Hematopoietic multipotent progenitor cell treated with erythropoietin and hydrocortisone succinate and interleukin-3 and kit ligand, for 17 days (in vitro differentiated cells): Measurements from ENCODE around the gene TARBP1.
A peak's percentile ranks its signal among the peaks of the same experiment; 100 is the strongest.
"Not testable (repeated sequence)": the region's sequence is repeated elsewhere in the genome, so short reads cannot be mapped to it uniquely, and the experiment has no call there.

Experiments used
- DNase-seq: peaks from one replicate; pipeline ENCODE4 v3.0.0-alpha.2; 2015; ENCODE audit warnings: low spot score

TARBP1 gene

GRCh38 chr1:234388094-234388493 lies 90.9 kb downstream of the TARBP1 start:
- DNase-seq, result no peak

DNA sequence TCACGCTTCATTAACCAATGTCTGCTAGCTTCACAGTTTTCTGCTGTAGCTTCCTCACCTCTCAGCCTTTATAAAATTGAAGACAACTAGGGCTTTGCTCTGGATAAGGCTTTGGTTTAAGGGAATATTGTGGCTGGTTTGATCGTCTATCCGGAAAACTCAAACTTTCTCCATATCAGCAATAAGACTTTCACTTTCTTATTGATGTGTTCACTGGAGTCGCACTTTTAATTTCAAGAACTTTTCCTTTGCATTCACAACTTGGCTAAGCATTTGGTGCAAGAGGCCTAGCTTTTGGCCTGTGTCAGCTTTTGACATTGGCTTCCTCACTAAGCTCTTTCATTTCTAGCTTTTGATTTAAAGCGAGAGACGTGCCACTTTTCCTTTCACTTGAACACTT lies 92.9 kb downstream of the TARBP1 start:
- no peak for DNase-seq

GRCh38 chr1:234381699-234382555 lies 97.1 kb downstream of the TARBP1 start:
- DNase-seq, result no peak

GRCh38 chr1:234379591-234380109 lies 99.3 kb downstream of the TARBP1 start:
- not testable (repeated sequence) for DNase-seq

- no peak for DNase-seq
Observed at GRCh38 chr1:234375672-234376071, 103.3 kb downstream of the TARBP1 start.

DNA sequence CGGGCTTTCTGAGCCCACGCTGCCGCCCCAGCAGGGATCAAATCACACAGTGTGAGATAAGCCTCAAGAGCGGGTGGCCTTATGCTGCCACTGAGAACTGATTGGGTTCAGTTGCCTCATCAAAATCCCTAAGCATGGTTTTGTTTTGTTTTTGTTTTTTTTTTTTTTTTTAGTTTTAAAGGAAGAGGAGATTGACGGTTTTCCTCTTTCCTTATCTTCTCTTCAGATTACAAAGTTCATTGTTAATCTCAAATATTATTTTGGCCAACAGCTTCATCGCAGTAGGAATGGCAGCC lies 105.1 kb downstream of the TARBP1 start:
- no peak for DNase-seq

- peak; percentile 97 for DNase-seq
Observed at GRCh38 chr1:234373064-234373958, 105.7 kb downstream of the TARBP1 start, which contains the start of gene COA6. Gene COA6 (plus strand): TSS chr1:234373456. CDS start chr1:234373467, 11 bp downstream.

GRCh38 chr1:234372011-234372757 lies 106.8 kb downstream of the TARBP1 start:
- DNase-seq, result no peak

- DNase-seq, result no peak
Observed at GRCh38 chr1:234371414-234371813, 107.6 kb downstream of the TARBP1 start.

GRCh38 chr1:234369784-234370183 lies 109.2 kb downstream of the TARBP1 start:
- no peak for DNase-seq

DNA sequence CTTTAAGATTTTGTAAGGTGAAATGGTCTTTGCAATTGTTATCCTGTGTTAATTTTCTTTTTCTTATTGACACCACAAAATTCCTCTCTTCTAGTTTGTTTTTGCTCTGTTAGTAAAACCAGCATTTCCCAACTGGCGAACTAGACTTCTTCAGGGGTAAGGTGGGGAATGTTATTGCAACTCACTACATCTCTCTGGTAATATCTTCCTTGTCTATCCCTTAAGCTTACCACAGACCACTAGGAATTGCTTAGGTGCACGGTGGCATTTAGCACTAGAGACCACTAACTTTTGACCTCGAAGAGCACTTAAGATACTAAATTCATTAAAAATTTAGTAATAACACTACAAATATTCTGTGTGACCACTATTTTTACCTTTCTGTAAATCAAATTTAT lies 109.9 kb downstream of the TARBP1 start:
- DNase-seq, result no peak

DNA sequence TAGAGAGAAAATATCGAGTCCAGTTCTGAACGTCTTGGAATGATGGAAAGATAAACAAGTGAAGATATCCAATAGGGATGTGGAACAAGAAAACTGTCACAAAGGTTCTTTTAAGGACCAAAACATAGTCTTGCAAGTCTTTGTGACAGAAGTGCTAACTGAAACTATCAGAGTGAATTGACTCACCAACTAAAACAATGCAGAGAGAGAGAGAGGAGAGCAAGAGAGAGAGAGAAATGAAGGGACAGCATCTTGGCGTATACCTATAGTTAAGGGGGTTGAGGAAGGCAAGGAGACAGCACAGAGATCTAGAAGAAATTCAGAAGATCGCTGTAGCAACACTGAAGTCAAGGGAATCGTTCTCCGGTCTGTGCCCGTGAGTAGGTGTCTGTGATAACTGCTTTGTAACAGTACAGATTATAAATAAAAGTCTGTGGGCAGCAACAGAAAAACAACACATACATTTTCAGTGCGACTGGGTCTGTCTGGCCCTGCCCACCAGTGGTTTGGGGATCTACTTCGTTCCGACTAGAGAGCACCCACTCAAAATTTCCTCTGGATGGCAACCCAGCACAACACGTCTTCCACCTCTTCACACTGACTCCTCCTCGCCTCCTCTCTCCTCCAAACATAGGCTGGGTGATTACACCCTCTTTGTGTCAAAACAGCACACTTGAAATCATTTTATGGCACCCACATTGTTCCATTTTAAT lies 110.5 kb downstream of the TARBP1 start:
- DNase-seq, result no peak

- DNase-seq, result no peak
Observed at GRCh38 chr1:234362558-234362957, 116.4 kb downstream of the TARBP1 start.

GRCh38 chr1:234361102-234361603 lies 117.8 kb downstream of the TARBP1 start:
- no peak for DNase-seq

DNA sequence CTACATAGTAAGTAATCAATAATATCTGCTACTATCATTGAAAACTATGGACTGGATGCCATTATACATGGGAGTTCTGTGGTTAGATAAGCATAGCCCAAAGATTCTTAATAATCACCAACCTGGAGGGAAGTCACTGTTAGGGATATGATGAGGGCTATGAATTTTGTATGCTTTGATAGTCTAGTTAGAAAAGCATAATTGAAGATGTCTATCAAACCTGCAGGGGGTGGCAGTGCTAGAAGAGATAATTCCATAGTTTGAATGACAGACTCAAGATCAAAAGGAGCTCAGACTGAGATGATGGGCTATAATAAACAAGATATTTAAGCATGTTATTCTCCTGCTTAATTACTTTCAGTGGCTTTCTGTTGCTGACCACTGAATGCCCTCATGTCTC lies 121.1 kb downstream of the TARBP1 start:
- no peak for DNase-seq

DNA sequence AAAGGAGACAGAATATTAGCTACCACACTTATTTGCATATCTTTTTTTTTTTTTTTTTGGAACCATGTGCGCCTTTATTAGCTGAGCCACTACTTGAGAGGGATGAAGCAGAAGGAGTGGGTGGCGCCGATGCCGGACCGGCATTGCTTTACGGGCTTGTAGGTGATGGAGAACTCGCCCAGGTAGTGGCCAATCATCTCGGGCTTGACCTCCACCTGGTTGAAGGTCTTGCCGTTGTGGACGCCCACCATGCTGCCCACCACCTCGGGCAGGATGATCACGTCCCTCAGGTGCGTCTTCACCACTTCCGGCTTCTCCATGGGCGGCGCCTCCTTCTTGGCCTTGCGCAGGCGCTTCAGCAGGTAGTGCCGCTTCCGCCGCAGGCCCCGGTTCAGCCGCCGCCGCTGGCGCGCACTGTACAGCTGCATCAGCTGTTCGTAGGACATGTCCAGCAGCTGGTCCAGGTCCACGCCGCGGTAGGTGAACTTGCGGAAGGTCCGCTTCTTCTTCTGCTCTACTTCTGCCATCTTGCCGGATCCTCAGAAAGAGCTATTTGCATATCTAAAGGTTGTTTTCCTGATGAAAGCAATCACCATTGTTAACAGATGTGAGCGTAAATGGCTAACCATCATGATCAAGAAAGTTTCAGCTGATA lies 122.2 kb downstream of the TARBP1 start:
- peak; percentile 28 for DNase-seq

DNA sequence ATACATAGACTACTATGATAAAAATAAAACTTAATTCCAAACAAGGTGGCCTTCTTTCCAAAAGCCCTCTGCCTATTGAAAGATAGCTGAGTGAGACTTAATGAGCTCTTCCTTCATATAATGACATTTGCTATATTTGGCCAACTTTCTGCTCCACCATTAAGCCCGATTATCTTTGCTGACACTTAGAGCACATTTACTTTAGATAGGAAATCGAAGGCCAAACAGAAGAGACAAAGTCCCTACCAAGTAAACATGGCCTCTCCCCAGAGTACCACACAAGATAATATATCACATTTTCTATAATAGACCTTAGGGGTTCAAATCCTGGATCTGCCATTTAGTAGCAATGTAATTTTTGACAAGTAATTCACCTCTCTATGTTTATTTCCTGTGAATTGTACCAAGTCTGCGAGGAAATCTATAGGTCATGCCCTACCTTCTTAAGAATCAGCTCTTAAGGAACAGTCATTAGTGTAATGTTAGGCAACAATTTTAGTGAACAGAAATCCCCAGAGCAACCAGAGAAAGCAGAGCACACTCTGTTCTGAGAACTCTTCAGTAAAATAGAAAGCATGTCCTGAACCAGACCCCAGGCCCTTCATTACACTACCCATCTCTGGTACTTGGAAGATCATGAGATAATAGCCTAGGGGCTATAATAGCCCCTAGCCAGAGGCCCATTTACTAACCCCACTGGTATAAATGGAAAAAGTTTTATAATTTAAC lies 123.0 kb downstream of the TARBP1 start:
- DNase-seq, result no peak

GRCh38 chr1:234348964-234349363 lies 130.0 kb downstream of the TARBP1 start:
- no peak for DNase-seq

DNA sequence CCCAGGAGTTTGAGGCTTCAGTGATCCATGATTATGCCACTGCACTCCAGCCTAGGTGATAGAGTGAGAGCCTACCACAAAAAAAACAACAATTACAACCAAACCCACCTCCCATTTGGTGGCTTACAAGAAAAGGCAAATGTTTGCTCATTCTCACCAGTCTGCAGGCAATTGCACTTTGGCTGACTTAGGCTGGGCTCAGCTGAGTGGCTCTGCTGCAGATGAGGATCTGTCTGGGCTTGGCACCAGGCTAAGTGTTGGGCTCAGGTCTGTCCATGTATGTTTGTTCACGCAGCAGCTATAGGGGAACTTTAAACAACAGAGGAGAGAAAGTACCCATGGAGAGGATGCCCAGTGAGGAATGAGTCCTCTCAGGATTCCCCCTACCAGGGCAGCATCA lies 133.7 kb downstream of the TARBP1 start:
- DNase-seq, result no peak

- no peak for DNase-seq
Observed at GRCh38 chr1:234342774-234343173, 136.2 kb downstream of the TARBP1 start.
